Activated CD4-positive, alpha-beta T cell treated with anti-CD3 and anti-CD28 coated beads for 36 hours (primary cell): ENCODE measurements around the gene ZEB1. TPM values are rescaled to one million over a fixed set of nuclear protein-coding genes. Genes with fewer than 3 reads are reported as not detected.

ENCODE experiments used
- ATAC-seq: fragments of 200-7000 bp; cut with Tn5 transposase; one replicate; pipeline ENCODE4 v1.10.0; 2021; ENCODE audit warnings: mild to moderate bottlenecking, moderate library complexity
- CTCF ChIA-PET: fragments of 350-600 bp; sonication (Branson Sonifier 250); formaldehyde crosslinking; loops from one replicate; lab custom pipeline; 2021; ENCODE audit warnings: antibody characterized with exemption; lab: Charles Lee
- POLR2A ChIA-PET: fragments of 350-600 bp; sonication (Branson Sonifier 250); formaldehyde crosslinking; loops from one replicate; lab custom pipeline; 2021; ENCODE audit warnings: antibody characterized with exemption, inconsistent platforms; lab: Charles Lee
- DNase-seq: peaks from one replicate; pipeline ENCODE4 v3.0.0-alpha.2; 2020
- H3K27ac Mint-ChIP-seq: one replicate; pipeline ENCODE4 v1.8.0; 2021; ENCODE audit warnings: mixed read lengths
- H3K27me3 Mint-ChIP-seq: one replicate; pipeline ENCODE4 v1.8.0; 2021; ENCODE audit warnings: mixed read lengths
- H3K36me3 Mint-ChIP-seq: one replicate; pipeline ENCODE4 v1.8.0; 2021; ENCODE audit warnings: low read depth, mixed read lengths
- H3K4me1 Mint-ChIP-seq: one replicate; pipeline ENCODE4 v1.8.0; 2021; ENCODE audit warnings: mixed read lengths
- H3K4me3 Mint-ChIP-seq: one replicate; pipeline ENCODE4 v1.8.0; 2021; ENCODE audit warnings: mild to moderate bottlenecking, moderate library complexity, mixed read lengths
- H3K9me3 Mint-ChIP-seq: one replicate; pipeline ENCODE4 v1.8.0; 2021; ENCODE audit warnings: low read depth, mixed read lengths
- intact Hi-C, 2 experiments: fragments of 100-400 bp; cut with DNase I in 1 of 2; cut with micrococcal nuclease in 1 of 2; formaldehyde crosslinking; loops; one replicate each; pipeline versions ENCODE4 v1.14.2 to v1.15.1; 2022 to 2024; cut with DNase I, micrococcal nuclease
- total RNA-seq, 2 experiments: library from RNA; stranded (reverse); gene quantifications; one replicate each; pipeline ENCODE4 v1.2.3, GENCODE V29; 2021

The ZEB1 gene
- total RNA-seq, 2 experiments from 2014 or later: 32.0 to 49.0 TPM

- POLR2A ChIA-PET: no interaction called here
- Mint-ChIP-seq H3K4me3 (no peak overlapping the region), H3K27me3 (no peaks in the 10 kb centered on the region), H3K9me3 (peaks cover 32% of the 10 kb centered on the region), H3K4me1 (peaks cover 9% of the 10 kb centered on the region), H3K27ac (no peak overlapping the region), H3K36me3 (peaks cover 67% of the 10 kb centered on the region)
- CTCF ChIA-PET: interaction anchor here (0.8 kb wide), 1 partner anchor 62 kb away, joined by 3 read pairs; no protein-coding TSS in a partner anchor
- no peak for ATAC-seq
- DNase-seq: no peak
- intact Hi-C loops: no loop called here
Observed at GRCh38 chr10:31508234-31508633, 189.2 kb downstream of the ZEB1 start.

- H3K9me3 Mint-ChIP-seq: peaks cover 32% of the 10 kb centered on the region
- no peak for DNase-seq
- peaks cover 9% of the 10 kb centered on the region for H3K4me1 Mint-ChIP-seq
- no peak overlapping the region for H3K27ac Mint-ChIP-seq
- ATAC-seq: no peak
- peaks cover 61% of the 10 kb centered on the region for H3K36me3 Mint-ChIP-seq
- CTCF ChIA-PET: interaction anchor here (0.7 to 0.8 kb wide), 2 partner anchors 18 to 62 kb away, joined by 3 read pairs; no protein-coding TSS in a partner anchor
- H3K27me3 Mint-ChIP-seq: no peaks in the 10 kb centered on the region
- POLR2A ChIA-PET: no interaction called here
- no peak overlapping the region for H3K4me3 Mint-ChIP-seq
- intact Hi-C loops: no loop called here
Observed at GRCh38 chr10:31508882-31509281, 189.9 kb downstream of the ZEB1 start.

- peak; percentile 60 for ATAC-seq
Observed at GRCh38 chr10:31509989-31510388, 191.0 kb downstream of the ZEB1 start.

GRCh38 chr10:31515116-31515515 lies 196.1 kb downstream of the ZEB1 start:
- Mint-ChIP-seq H3K4me1 (peaks cover 24% of the 10 kb centered on the region), H3K27me3 (no peaks in the 10 kb centered on the region), H3K36me3 (peaks cover 23% of the 10 kb centered on the region), H3K4me3 (no peak overlapping the region), H3K27ac (peak overlapping the region; percentile 43), H3K9me3 (no peaks in the 10 kb centered on the region)
- ChIA-PET CTCF (interaction anchor here (0.6 to 1.2 kb wide), 3 partner anchors 10 to 252 kb away, joined by 3 read pairs; no protein-coding TSS in a partner anchor), POLR2A (no interaction called here)
- DNase-seq (no peak), ATAC-seq (no peak)
- intact Hi-C loops: loop anchor here in 1 of 2 experiments (10.0 kb wide), 1 partner anchor 730 kb away; no protein-coding TSS in a partner anchor

More at GRCh38 chr10:31509989-31510388, 191.0 kb downstream of the ZEB1 start:
- no peaks in the 10 kb centered on the region for H3K27me3 Mint-ChIP-seq
- DNase-seq: no peak
- POLR2A ChIA-PET: no interaction called here
- H3K27ac Mint-ChIP-seq: no peak overlapping the region
- intact Hi-C loops: loop anchor here in 1 of 2 experiments (10.0 kb wide), 1 partner anchor 725 kb away; no protein-coding TSS in a partner anchor
- H3K4me3 Mint-ChIP-seq: no peak overlapping the region
- peaks cover 57% of the 10 kb centered on the region for H3K36me3 Mint-ChIP-seq
- CTCF ChIA-PET: no interaction called here
- peaks cover 21% of the 10 kb centered on the region for H3K9me3 Mint-ChIP-seq
- peaks cover 12% of the 10 kb centered on the region for H3K4me1 Mint-ChIP-seq

- ChIA-PET POLR2A (no interaction called here), CTCF (interaction anchor here (0.6 to 1.2 kb wide), 3 partner anchors 9 to 251 kb away, joined by 3 read pairs; no protein-coding TSS in a partner anchor)
- H3K27ac Mint-ChIP-seq: no peak overlapping the region
- no peak for DNase-seq
- intact Hi-C loops: loop anchor here in 1 of 2 experiments (10.0 kb wide), 1 partner anchor 731 kb away; no protein-coding TSS in a partner anchor
- peaks cover 27% of the 10 kb centered on the region for H3K36me3 Mint-ChIP-seq
- H3K9me3 Mint-ChIP-seq: no peaks in the 10 kb centered on the region
- no peak overlapping the region for H3K4me3 Mint-ChIP-seq
- H3K4me1 Mint-ChIP-seq: peaks cover 20% of the 10 kb centered on the region
- peak; percentile 33 for ATAC-seq
- H3K27me3 Mint-ChIP-seq: no peaks in the 10 kb centered on the region
Observed at GRCh38 chr10:31515819-31516402, 196.9 kb downstream of the ZEB1 start.

- H3K27ac Mint-ChIP-seq: no peak overlapping the region
- peaks cover 9% of the 10 kb centered on the region for H3K4me1 Mint-ChIP-seq
- no peaks in the 10 kb centered on the region for H3K9me3 Mint-ChIP-seq
- ChIA-PET POLR2A (interaction anchor here (0.6 kb wide), 1 partner anchor 39 kb away, joined by 5 read pairs; no protein-coding TSS in a partner anchor), CTCF (no interaction called here)
- intact Hi-C loops: no loop called here
- ATAC-seq (no peak), DNase-seq (no peak)
- H3K27me3 Mint-ChIP-seq: no peaks in the 10 kb centered on the region
- H3K4me3 Mint-ChIP-seq: no peak overlapping the region
- H3K36me3 Mint-ChIP-seq: peaks cover 44% of the 10 kb centered on the region
Observed at GRCh38 chr10:31520986-31521831, 202.2 kb downstream of the ZEB1 start.

- CTCF ChIA-PET: no interaction called here
- no peaks in the 10 kb centered on the region for H3K9me3 Mint-ChIP-seq
- H3K4me3 Mint-ChIP-seq: no peak overlapping the region
- ATAC-seq (no peak), DNase-seq (no peak)
- H3K27ac Mint-ChIP-seq: no peak overlapping the region
- POLR2A ChIA-PET: no interaction called here
- H3K36me3 Mint-ChIP-seq: peaks cover 51% of the 10 kb centered on the region
- H3K4me1 Mint-ChIP-seq: peaks cover 7% of the 10 kb centered on the region
- intact Hi-C loops: no loop called here
- no peaks in the 10 kb centered on the region for H3K27me3 Mint-ChIP-seq
Observed at GRCh38 chr10:31522820-31523219, 203.8 kb downstream of the ZEB1 start.

GRCh38 chr10:31524460-31524859 lies 205.4 kb downstream of the ZEB1 start:
- H3K9me3 Mint-ChIP-seq: no peaks in the 10 kb centered on the region
- H3K4me3 Mint-ChIP-seq: no peak overlapping the region
- no peak for DNase-seq
- peaks cover 7% of the 10 kb centered on the region for H3K4me1 Mint-ChIP-seq
- no peak overlapping the region for H3K27ac Mint-ChIP-seq
- ChIA-PET CTCF (interaction anchor here (0.6 to 1.3 kb wide), 4 partner anchors 9 to 938 kb away, joined by 3 to 5 read pairs (median 3); no protein-coding TSS in a partner anchor), POLR2A (interaction anchor here (0.5 kb wide), 1 partner anchor 305 kb away, joined by 3 read pairs; no protein-coding TSS in a partner anchor)
- no peaks in the 10 kb centered on the region for H3K27me3 Mint-ChIP-seq
- ATAC-seq: no peak
- intact Hi-C loops: no loop called here
- H3K36me3 Mint-ChIP-seq: peaks cover 50% of the 10 kb centered on the region

GRCh38 chr10:31526178-31526577 lies 207.2 kb downstream of the ZEB1 start:
- H3K36me3 Mint-ChIP-seq: peaks cover 39% of the 10 kb centered on the region

GRCh38 chr10:31526681-31527080 lies 207.7 kb downstream of the ZEB1 start:
- intact Hi-C loops: no loop called here
- ATAC-seq: no peak
- no peaks in the 10 kb centered on the region for H3K9me3 Mint-ChIP-seq
- DNase-seq: no peak
- H3K27me3 Mint-ChIP-seq: no peaks in the 10 kb centered on the region
- peaks cover 7% of the 10 kb centered on the region for H3K4me1 Mint-ChIP-seq
- H3K27ac Mint-ChIP-seq: peak overlapping the region; percentile 28
- H3K4me3 Mint-ChIP-seq: no peak overlapping the region
- ChIA-PET POLR2A (no interaction called here), CTCF (interaction anchor here (0.6 kb wide), 1 partner anchor 46 kb away, joined by 3 read pairs; no protein-coding TSS in a partner anchor)
- H3K36me3 Mint-ChIP-seq: peaks cover 34% of the 10 kb centered on the region

More at GRCh38 chr10:31526178-31526577, 207.2 kb downstream of the ZEB1 start:
- ChIA-PET POLR2A (no interaction called here), CTCF (interaction anchor here (0.6 kb wide), 1 partner anchor 46 kb away, joined by 3 read pairs; no protein-coding TSS in a partner anchor)
- H3K27ac Mint-ChIP-seq: no peak overlapping the region
- H3K27me3 Mint-ChIP-seq: no peaks in the 10 kb centered on the region
- intact Hi-C loops: no loop called here
- ATAC-seq (no peak), DNase-seq (no peak)
- no peak overlapping the region for H3K4me3 Mint-ChIP-seq
- H3K9me3 Mint-ChIP-seq: no peaks in the 10 kb centered on the region
- H3K4me1 Mint-ChIP-seq: peaks cover 7% of the 10 kb centered on the region

- H3K4me1 Mint-ChIP-seq: peaks cover 7% of the 10 kb centered on the region
- POLR2A ChIA-PET: no interaction called here
- H3K9me3 Mint-ChIP-seq: no peaks in the 10 kb centered on the region
- H3K4me3 Mint-ChIP-seq: no peak overlapping the region
- H3K27me3 Mint-ChIP-seq: no peaks in the 10 kb centered on the region
- no peak overlapping the region for H3K27ac Mint-ChIP-seq
- H3K36me3 Mint-ChIP-seq: peaks cover 27% of the 10 kb centered on the region
- ATAC-seq: no peak
- intact Hi-C loops: no loop called here
- CTCF ChIA-PET: interaction anchor here (0.6 kb wide), 1 partner anchor 68 kb away, joined by 3 read pairs; no protein-coding TSS in a partner anchor
- no peak for DNase-seq
Observed at GRCh38 chr10:31528831-31529230, 209.8 kb downstream of the ZEB1 start.
